ENCODE results near the gene NOP10.
"Not testable (repeated sequence)": the region's sequence is repeated elsewhere in the genome, so short reads cannot be mapped to it uniquely, and the experiment has no call there.

Gene NOP10

GRCh38 chr15:34358367-34358766, 15.4 kb upstream of the NOP10 start:
- DNase-seq (ENCODE audit: low spot score): no peak

DNA sequence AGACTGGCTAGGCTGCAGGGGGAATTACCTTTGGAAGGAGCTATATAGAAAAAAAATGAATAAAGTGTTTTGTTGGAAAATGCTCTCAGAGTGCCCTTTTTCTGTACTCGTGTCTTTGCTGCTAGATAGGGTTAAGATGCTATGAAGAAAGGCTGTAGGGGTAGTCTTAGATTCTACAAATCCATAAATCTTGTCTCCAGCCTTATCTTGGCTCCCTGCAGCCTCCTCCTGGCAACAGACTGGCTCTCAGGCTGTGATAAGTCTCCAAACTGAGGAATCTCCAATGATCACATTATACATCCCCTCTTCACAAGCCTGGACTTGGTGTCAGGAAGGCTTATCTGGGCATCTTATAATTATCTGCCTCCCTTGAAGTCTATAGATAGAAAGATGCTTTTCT, 14.7 kb upstream of the NOP10 start:
- DNase-seq (ENCODE audit: low spot score): no peak

- DNase-seq (ENCODE audit: low spot score): no peak
These were observed 12.3 kb upstream of the NOP10 start for GRCh38 chr15:34355241-34355640.

GRCh38 chr15:34354286-34354685, 11.3 kb upstream of the NOP10 start:
- no peak for DNase-seq (ENCODE audit: low spot score)

DNA sequence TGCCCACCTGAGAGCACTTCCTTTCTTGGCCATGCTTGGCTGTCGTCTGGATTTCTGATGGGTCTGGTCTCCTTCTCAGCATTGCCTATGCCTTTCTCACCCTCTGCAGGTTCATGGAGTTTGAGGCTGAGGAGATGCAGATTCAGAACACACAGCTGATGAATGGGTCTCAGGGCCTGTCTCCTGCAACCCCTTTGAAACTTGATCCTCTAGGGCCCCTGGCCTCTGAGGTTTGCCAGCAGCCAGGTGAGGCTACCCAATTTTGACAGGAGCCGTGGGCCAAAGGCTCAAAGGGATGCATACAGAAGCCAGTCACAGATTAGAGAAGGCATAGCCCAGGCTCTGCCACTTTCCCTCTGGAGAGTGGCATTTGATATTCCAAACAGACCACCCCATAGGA, 10.7 kb upstream of the NOP10 start:
- no peak for DNase-seq (ENCODE audit: low spot score)

DNA sequence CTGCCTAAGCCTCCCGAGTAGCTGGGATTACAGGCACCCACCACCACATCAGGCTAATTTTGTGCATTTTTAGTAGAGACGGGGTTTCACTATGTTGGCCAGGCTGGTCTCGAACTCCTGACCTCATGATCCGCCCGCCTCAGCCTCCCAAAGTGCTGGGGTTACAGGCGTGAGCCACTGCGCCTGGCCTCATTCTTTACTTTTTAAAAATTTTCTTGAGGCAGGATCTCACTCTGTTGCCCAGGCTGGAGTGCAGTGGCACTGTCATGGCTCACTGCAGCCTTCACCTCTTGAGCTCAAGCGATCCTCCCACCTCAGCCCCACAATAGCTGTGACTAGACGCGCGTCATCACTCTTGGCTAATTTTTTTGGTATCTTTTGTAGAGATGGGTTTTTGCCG, 10.1 kb upstream of the NOP10 start:
- DNase-seq (ENCODE audit: low spot score): not testable (repeated sequence)

- DNase-seq (ENCODE audit: low spot score): no peak
These were observed 6.8 kb upstream of the NOP10 start for GRCh38 chr15:34349769-34350168.

DNA sequence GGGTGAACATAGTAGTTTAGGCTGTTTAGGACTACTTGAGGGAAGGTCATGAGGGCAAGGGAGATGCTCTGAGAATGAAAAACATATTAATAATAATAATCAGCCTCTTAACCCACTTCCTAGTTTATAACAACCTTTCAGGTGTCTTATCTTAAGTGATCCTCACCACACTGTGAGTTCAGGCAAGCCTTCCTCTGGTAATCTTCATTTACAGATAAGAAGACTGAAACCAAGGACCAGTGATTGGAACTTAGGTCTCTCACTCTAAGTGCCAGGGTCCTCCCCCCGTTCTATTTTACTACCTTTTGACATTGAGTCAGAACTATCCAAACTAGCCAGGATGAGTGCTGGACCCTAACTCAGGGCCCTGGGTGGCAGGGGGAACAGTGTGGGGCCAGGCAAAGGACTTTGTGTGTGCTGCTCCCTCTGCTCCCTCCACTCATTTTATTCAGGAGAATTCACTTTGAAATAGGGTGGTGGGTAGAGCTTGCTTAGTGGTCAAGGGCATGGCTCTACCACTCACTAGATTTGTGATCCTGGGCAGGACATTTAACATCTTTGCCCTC, 5.9 kb upstream of the NOP10 start:
- DNase-seq (ENCODE audit: low spot score): no peak

DNA sequence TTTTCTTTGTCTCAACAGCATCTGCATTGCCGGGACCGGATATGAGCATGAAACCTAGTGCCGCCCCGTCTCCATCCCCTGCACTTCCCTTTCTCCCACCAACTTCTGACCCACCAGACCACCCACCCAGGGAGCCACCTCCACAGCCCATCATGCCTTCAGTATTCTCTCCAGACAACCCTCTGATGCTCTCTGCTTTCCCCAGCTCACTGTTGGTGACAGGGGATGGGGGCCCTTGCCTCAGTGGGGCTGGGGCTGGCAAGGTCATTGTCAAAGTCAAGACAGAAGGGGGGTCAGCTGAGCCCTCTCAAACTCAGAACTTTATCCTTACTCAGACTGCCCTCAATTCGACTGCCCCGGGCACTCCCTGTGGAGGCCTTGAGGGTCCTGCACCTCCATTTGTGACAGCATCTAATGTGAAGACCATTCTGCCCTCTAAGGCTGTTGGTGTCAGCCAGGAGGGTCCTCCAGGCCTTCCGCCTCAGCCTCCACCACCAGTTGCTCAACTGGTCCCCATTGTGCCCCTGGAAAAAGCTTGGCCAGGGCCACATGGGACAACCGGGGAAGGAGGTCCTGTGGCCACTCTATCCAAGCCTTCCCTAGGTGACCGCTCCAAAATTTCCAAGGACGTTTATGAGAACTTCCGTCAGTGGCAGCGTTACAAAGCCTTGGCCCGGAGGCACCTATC, 5.2 kb upstream of the NOP10 start:
- no peak for DNase-seq (ENCODE audit: low spot score)

GRCh38 chr15:34342213-34342736, 661 bp downstream of the NOP10 start:
- not testable (repeated sequence) for DNase-seq (ENCODE audit: low spot score)

DNA sequence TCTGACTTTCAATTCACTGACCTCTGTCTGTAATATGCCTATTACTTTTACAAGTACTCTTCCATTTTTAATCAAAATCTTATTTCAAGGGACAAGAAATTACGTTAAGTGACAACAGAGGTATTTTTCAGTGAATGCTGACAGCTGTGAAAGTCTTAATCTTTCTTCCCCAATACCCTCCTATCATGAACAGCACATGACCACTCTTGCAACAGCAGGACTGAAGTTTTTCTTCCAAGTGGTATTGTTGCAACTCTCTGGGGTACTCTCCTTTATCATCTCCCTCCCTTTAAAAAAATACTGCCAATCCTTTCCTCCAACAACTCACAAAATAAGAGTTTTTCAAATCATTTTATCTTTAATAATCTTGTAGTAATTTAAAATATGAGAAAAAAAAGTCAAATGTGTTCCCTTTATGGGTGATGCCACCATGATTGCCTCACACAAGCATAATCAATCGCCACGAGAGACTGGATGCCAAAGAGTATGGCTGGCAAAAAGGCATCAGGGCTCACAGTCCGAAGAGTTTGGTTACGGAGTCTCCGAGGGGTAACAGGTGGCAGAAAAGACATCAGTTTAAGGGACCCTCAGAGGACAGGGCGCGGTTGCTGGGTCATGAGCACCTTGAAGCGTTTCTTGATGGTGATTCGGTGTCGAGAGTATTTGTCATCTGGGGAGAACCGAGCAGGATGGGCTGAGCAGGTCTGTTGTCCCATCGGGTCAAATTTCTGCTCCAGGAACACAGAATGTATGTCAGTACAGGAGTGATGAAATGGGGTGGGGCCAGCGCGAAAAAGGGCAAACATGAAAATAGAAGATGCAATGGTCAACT, 1.3 kb downstream of the NOP10 start:
- no peak for DNase-seq (ENCODE audit: low spot score)

DNA sequence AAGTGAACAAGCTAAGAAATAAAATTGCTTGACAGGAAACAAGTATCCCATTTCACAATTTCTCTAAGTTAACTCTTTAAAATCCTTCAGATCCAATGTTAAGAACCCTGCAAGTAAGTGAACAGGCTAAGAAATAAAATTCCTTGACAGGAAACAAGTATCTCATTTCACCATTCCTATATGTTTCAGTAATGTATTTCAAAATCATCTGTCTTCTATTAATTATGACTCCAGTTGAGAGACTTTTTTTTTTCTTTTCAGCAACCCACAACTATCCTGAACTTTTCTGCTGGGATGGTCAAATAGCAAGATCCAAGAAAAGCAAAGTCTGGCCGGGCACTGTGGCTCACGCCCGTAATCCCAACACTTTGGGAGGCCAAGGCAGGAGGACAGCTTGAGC, 3.0 kb downstream of the NOP10 start:
- no peak for DNase-seq (ENCODE audit: low spot score)

GRCh38 chr15:34338347-34338746, 4.6 kb downstream of the NOP10 start:
- DNase-seq (ENCODE audit: low spot score): no peak

DNA sequence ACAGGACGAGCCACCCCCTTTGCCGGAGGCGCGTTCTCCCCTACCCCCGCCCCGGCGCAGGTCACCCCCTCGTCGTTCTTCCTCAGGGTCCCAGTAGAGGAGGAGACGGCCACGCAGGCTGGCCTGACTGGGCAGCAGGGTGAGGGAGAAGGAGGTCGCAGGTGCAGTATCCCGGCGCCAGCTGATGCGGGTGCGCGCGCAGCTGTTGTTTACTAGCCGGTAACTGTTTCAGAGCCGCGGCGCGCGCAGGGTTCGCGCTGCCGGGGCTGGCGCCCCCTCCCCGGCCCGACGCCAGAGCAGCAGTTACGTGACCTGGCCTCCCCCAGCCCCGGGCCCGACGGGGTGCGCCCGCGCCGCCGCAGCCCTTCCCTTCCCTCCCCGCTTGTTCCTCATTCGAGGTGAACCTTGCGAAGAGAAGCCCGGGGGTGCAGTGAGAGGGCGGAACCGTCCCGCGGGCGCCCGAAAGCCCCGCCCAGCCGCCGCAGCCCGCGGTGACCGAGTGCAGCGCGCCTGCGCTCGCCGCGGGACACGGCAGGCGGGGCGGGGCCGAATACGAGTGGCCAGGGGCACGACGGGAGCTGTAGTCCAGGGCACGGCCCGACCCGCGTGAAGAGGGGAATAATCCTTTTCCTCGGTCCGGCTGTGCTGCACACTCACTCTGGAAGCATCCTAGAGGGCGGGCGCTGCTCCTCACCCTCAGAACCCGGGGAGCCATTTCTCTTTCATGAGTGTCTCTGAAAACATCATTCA, 5.2 kb downstream of the NOP10 start, which contains the start of gene SLC12A6:
TSS of gene SLC12A6 (minus strand) at position 225 of the 750 bp plus-strand sequence. CDS start 1,101 bp downstream, outside the sequence.
- DNase-seq (ENCODE audit: low spot score): peak; percentile 59

- DNase-seq (ENCODE audit: low spot score): no peak
These were observed 5.9 kb downstream of the NOP10 start for GRCh38 chr15:34336991-34337556.

- DNase-seq (ENCODE audit: low spot score): no peak
These were observed 6.5 kb downstream of the NOP10 start for GRCh38 chr15:34336231-34336990.

GRCh38 chr15:34335176-34336032, 7.5 kb downstream of the NOP10 start:
- DNase-seq (ENCODE audit: low spot score): no peak

- DNase-seq (ENCODE audit: low spot score): no peak
These were observed 8.3 kb downstream of the NOP10 start for GRCh38 chr15:34334672-34335071.

- DNase-seq (ENCODE audit: low spot score): no peak
These were observed 10.3 kb downstream of the NOP10 start for GRCh38 chr15:34332553-34333120.

DNA sequence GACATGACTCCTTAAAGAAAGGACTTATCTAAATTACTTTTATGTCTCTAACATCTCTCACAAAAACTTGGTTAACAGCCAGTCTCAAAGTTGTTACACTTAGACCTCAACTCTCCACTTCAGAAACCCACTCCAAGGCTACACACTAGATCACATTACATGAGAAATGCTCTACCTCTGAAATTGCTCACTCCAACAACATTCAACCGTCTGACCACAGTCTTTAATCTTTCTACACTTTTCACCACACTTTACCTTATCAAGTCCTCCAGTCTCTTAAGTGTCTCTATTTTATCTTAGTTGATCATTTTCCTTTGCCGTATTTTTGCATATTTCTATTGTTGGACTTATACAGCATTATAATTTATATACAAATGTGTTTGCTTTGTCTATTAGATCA, 11.1 kb downstream of the NOP10 start:
- DNase-seq (ENCODE audit: low spot score): no peak

Measured in COLO829 (cell line).